ENCODE data around the gene PTCSC3.

Gene PTCSC3

GRCh38 chr14:36176524-36176923 is at the start of gene PTCSC3:
Gene PTCSC3, minus strand, starts transcription at chr14:36176722.
- no peaks in the 10 kb centered on the region for H3K27me3 ChIP-seq (ENCODE audit: control insufficient read depth, insufficient read depth, low read length)
- no peaks in the 10 kb centered on the region for H3K36me3 ChIP-seq (ENCODE audit: control insufficient read depth, insufficient read depth, low read length)
- H3K4me3 ChIP-seq (ENCODE audit: low read depth, low read length), result no peak within 1 kb of the TSS
- H3K9ac ChIP-seq (ENCODE audit: low read depth, low read length), result no peak within 1 kb of the TSS
- H3K9me3 ChIP-seq (ENCODE audit: control insufficient read depth, insufficient read depth, low read length), result no peaks in the 10 kb centered on the region
- H3K4me1 ChIP-seq (ENCODE audit: control insufficient read depth, insufficient read depth, low read length), result no peaks in the 10 kb centered on the region

- no peak overlapping the region for H3K9ac ChIP-seq (ENCODE audit: low read depth, low read length)
- H3K9me3 ChIP-seq (ENCODE audit: control insufficient read depth, insufficient read depth, low read length), result no peaks in the 10 kb centered on the region
- peaks cover 3% of the 10 kb centered on the region for H3K4me1 ChIP-seq (ENCODE audit: control insufficient read depth, insufficient read depth, low read length)
- no peaks in the 10 kb centered on the region for H3K36me3 ChIP-seq (ENCODE audit: control insufficient read depth, insufficient read depth, low read length)
- no peaks in the 10 kb centered on the region for H3K27me3 ChIP-seq (ENCODE audit: control insufficient read depth, insufficient read depth, low read length)
- H3K4me3 ChIP-seq (ENCODE audit: low read depth, low read length), result no peak overlapping the region
Measured at GRCh38 chr14:36226164-36226563, 49.6 kb upstream of the PTCSC3 start.

GRCh38 chr14:36224176-36224575 is 47.7 kb upstream of the PTCSC3 start:
- Histone ChIP-seq H3K4me3 (ENCODE audit: low read depth, low read length) (no peak overlapping the region), H3K9ac (ENCODE audit: low read depth, low read length) (no peak overlapping the region), H3K36me3 (ENCODE audit: control insufficient read depth, insufficient read depth, low read length) (no peaks in the 10 kb centered on the region), H3K4me1 (ENCODE audit: control insufficient read depth, insufficient read depth, low read length) (peaks cover 3% of the 10 kb centered on the region), H3K9me3 (ENCODE audit: control insufficient read depth, insufficient read depth, low read length) (no peaks in the 10 kb centered on the region), H3K27me3 (ENCODE audit: control insufficient read depth, insufficient read depth, low read length) (no peaks in the 10 kb centered on the region)

- Histone ChIP-seq H3K4me1 (ENCODE audit: control insufficient read depth, insufficient read depth, low read length) (peaks cover 3% of the 10 kb centered on the region), H3K27me3 (ENCODE audit: control insufficient read depth, insufficient read depth, low read length) (no peaks in the 10 kb centered on the region), H3K9me3 (ENCODE audit: control insufficient read depth, insufficient read depth, low read length) (no peaks in the 10 kb centered on the region), H3K4me3 (ENCODE audit: low read depth, low read length) (no peak overlapping the region), H3K36me3 (ENCODE audit: control insufficient read depth, insufficient read depth, low read length) (no peaks in the 10 kb centered on the region), H3K9ac (ENCODE audit: low read depth, low read length) (no peak overlapping the region)
Measured at GRCh38 chr14:36223558-36223957, 47.0 kb upstream of the PTCSC3 start.

GRCh38 chr14:36222952-36223468 is 46.5 kb upstream of the PTCSC3 start:
- no peaks in the 10 kb centered on the region for H3K9me3 ChIP-seq (ENCODE audit: control insufficient read depth, insufficient read depth, low read length)
- no peak overlapping the region for H3K4me3 ChIP-seq (ENCODE audit: low read depth, low read length)
- no peaks in the 10 kb centered on the region for H3K36me3 ChIP-seq (ENCODE audit: control insufficient read depth, insufficient read depth, low read length)
- H3K9ac ChIP-seq (ENCODE audit: low read depth, low read length), result no peak overlapping the region
- no peaks in the 10 kb centered on the region for H3K27me3 ChIP-seq (ENCODE audit: control insufficient read depth, insufficient read depth, low read length)
- H3K4me1 ChIP-seq (ENCODE audit: control insufficient read depth, insufficient read depth, low read length), result peaks cover 3% of the 10 kb centered on the region

GRCh38 chr14:36222337-36222736 is 45.8 kb upstream of the PTCSC3 start:
- Histone ChIP-seq H3K9me3 (ENCODE audit: control insufficient read depth, insufficient read depth, low read length) (no peaks in the 10 kb centered on the region), H3K4me3 (ENCODE audit: low read depth, low read length) (no peak overlapping the region), H3K36me3 (ENCODE audit: control insufficient read depth, insufficient read depth, low read length) (no peaks in the 10 kb centered on the region), H3K27me3 (ENCODE audit: control insufficient read depth, insufficient read depth, low read length) (no peaks in the 10 kb centered on the region), H3K9ac (ENCODE audit: low read depth, low read length) (no peak overlapping the region), H3K4me1 (ENCODE audit: control insufficient read depth, insufficient read depth, low read length) (peaks cover 3% of the 10 kb centered on the region)

- Histone ChIP-seq H3K4me3 (ENCODE audit: low read depth, low read length) (no peak overlapping the region), H3K9ac (ENCODE audit: low read depth, low read length) (no peak overlapping the region), H3K36me3 (ENCODE audit: control insufficient read depth, insufficient read depth, low read length) (no peaks in the 10 kb centered on the region), H3K4me1 (ENCODE audit: control insufficient read depth, insufficient read depth, low read length) (peaks cover 3% of the 10 kb centered on the region), H3K27me3 (ENCODE audit: control insufficient read depth, insufficient read depth, low read length) (no peaks in the 10 kb centered on the region), H3K9me3 (ENCODE audit: control insufficient read depth, insufficient read depth, low read length) (no peaks in the 10 kb centered on the region)
Measured at GRCh38 chr14:36221112-36221511, 44.6 kb upstream of the PTCSC3 start.

- H3K9ac ChIP-seq (ENCODE audit: low read depth, low read length), result no peak overlapping the region
- H3K4me3 ChIP-seq (ENCODE audit: low read depth, low read length), result no peak overlapping the region
- no peaks in the 10 kb centered on the region for H3K36me3 ChIP-seq (ENCODE audit: control insufficient read depth, insufficient read depth, low read length)
- no peaks in the 10 kb centered on the region for H3K9me3 ChIP-seq (ENCODE audit: control insufficient read depth, insufficient read depth, low read length)
- H3K27me3 ChIP-seq (ENCODE audit: control insufficient read depth, insufficient read depth, low read length), result no peaks in the 10 kb centered on the region
- peaks cover 10% of the 10 kb centered on the region for H3K4me1 ChIP-seq (ENCODE audit: control insufficient read depth, insufficient read depth, low read length)
Measured at GRCh38 chr14:36217732-36218131, 41.2 kb upstream of the PTCSC3 start.

- no peak overlapping the region for H3K4me3 ChIP-seq (ENCODE audit: low read depth, low read length)
- no peaks in the 10 kb centered on the region for H3K27me3 ChIP-seq (ENCODE audit: control insufficient read depth, insufficient read depth, low read length)
- H3K9ac ChIP-seq (ENCODE audit: low read depth, low read length), result no peak overlapping the region
- peaks cover 9% of the 10 kb centered on the region for H3K4me1 ChIP-seq (ENCODE audit: control insufficient read depth, insufficient read depth, low read length)
- no peaks in the 10 kb centered on the region for H3K36me3 ChIP-seq (ENCODE audit: control insufficient read depth, insufficient read depth, low read length)
- no peaks in the 10 kb centered on the region for H3K9me3 ChIP-seq (ENCODE audit: control insufficient read depth, insufficient read depth, low read length)
Measured at GRCh38 chr14:36217027-36217426, 40.5 kb upstream of the PTCSC3 start.

GRCh38 chr14:36215217-36215598 is 38.7 kb upstream of the PTCSC3 start:
- H3K4me3 ChIP-seq (ENCODE audit: low read depth, low read length), result no peak overlapping the region
- peaks cover 9% of the 10 kb centered on the region for H3K4me1 ChIP-seq (ENCODE audit: control insufficient read depth, insufficient read depth, low read length)
- H3K36me3 ChIP-seq (ENCODE audit: control insufficient read depth, insufficient read depth, low read length), result no peaks in the 10 kb centered on the region
- H3K27me3 ChIP-seq (ENCODE audit: control insufficient read depth, insufficient read depth, low read length), result no peaks in the 10 kb centered on the region
- H3K9me3 ChIP-seq (ENCODE audit: control insufficient read depth, insufficient read depth, low read length), result no peaks in the 10 kb centered on the region
- H3K9ac ChIP-seq (ENCODE audit: low read depth, low read length), result no peak overlapping the region

GRCh38 chr14:36214476-36215216 is 38.1 kb upstream of the PTCSC3 start:
- Histone ChIP-seq H3K9me3 (ENCODE audit: control insufficient read depth, insufficient read depth, low read length) (no peaks in the 10 kb centered on the region), H3K9ac (ENCODE audit: low read depth, low read length) (no peak overlapping the region), H3K4me1 (ENCODE audit: control insufficient read depth, insufficient read depth, low read length) (peaks cover 9% of the 10 kb centered on the region), H3K4me3 (ENCODE audit: low read depth, low read length) (no peak overlapping the region), H3K36me3 (ENCODE audit: control insufficient read depth, insufficient read depth, low read length) (no peaks in the 10 kb centered on the region), H3K27me3 (ENCODE audit: control insufficient read depth, insufficient read depth, low read length) (no peaks in the 10 kb centered on the region)

GRCh38 chr14:36212987-36213386 is 36.5 kb upstream of the PTCSC3 start:
- no peaks in the 10 kb centered on the region for H3K27me3 ChIP-seq (ENCODE audit: control insufficient read depth, insufficient read depth, low read length)

More at GRCh38 chr14:36212987-36213386, 36.5 kb upstream of the PTCSC3 start:
- Histone ChIP-seq H3K4me1 (ENCODE audit: control insufficient read depth, insufficient read depth, low read length) (peaks cover 9% of the 10 kb centered on the region), H3K4me3 (ENCODE audit: low read depth, low read length) (no peak overlapping the region), H3K9ac (ENCODE audit: low read depth, low read length) (no peak overlapping the region), H3K9me3 (ENCODE audit: control insufficient read depth, insufficient read depth, low read length) (no peaks in the 10 kb centered on the region), H3K36me3 (ENCODE audit: control insufficient read depth, insufficient read depth, low read length) (no peaks in the 10 kb centered on the region)

All from iPS-15b (cell line).